AG08395 (cell line): Measurements from ENCODE around the gene MEX3C.

Experiments
- DNase-seq: peaks from one replicate; pipeline ENCODE4 v3.0.0; 2012; ENCODE audit warnings: mixed read lengths, low spot score

Gene MEX3C

GRCh38 chr18:51197661-51198424, at the start of gene MEX3C:
Gene MEX3C, minus strand, starts transcription at chr18:51197681. Its CDS starts 361 bp downstream, at chr18:51197320.
- peak; percentile 97 for DNase-seq

GRCh38 chr18:51241226-51241625, 43.7 kb upstream of the MEX3C start:
- DNase-seq, result no peak

DNA sequence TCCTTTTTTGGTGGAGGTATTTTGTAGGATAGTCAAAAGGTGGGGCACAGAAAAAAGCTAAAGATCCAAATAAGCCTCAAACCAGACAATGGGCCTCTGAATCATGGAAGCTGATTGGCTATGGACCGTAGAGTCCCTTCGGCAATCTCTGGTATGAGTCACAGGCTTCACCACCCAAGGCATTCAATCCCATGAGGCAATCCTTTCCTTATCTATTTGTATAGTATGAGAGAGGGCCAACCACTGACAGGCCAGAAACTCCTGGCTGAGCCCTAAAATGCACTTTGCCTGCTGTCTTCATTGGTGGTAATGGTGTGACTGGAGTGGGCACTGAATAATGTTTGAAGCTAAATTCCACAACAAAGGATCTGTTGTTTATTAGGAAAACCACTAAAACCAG, 38.7 kb upstream of the MEX3C start:
- peak; percentile 41 for DNase-seq

- DNase-seq, result no peak
Measured at GRCh38 chr18:51235009-51235789, 37.7 kb upstream of the MEX3C start.

GRCh38 chr18:51234117-51235008, 36.9 kb upstream of the MEX3C start:
- no peak for DNase-seq

DNA sequence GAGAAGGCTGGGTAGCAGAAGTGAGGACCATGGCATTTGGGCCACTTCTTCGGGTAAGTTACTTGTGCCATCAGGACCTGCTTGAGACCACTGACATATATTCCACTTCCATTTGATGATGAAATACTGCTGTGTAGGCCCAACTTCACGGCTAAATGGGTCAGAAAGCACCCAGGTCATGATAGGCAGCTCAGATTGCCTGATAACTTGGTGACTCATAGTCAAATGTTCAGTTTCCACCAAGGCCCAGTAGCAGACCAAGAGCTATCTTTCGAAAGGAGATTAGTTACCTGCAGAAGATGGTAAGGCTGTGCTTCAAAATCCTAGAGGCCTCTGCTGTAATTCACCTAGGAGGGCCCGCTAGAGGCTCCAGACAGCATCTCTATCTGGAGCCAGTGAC, 31.8 kb upstream of the MEX3C start:
- DNase-seq, result no peak

DNA sequence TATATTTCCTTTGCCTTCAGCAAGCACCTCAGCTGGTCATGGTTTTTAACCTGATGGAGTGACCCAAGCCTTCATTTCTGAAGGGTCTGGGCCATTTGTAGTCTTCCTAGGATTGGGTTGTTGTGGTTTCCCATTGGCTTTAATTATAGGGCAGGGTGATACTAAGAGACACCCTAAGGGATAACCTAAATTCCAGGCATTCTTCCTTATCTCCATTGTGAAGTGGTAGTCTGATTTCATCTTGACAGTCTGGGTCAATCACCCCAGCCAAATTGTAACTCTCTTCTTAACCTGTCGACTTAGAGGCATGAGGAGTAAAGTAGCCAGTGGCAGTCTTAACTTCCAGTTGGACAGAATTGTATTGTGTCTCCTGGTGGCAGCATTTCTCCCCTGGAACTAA, 30.2 kb upstream of the MEX3C start:
- no peak for DNase-seq

DNA sequence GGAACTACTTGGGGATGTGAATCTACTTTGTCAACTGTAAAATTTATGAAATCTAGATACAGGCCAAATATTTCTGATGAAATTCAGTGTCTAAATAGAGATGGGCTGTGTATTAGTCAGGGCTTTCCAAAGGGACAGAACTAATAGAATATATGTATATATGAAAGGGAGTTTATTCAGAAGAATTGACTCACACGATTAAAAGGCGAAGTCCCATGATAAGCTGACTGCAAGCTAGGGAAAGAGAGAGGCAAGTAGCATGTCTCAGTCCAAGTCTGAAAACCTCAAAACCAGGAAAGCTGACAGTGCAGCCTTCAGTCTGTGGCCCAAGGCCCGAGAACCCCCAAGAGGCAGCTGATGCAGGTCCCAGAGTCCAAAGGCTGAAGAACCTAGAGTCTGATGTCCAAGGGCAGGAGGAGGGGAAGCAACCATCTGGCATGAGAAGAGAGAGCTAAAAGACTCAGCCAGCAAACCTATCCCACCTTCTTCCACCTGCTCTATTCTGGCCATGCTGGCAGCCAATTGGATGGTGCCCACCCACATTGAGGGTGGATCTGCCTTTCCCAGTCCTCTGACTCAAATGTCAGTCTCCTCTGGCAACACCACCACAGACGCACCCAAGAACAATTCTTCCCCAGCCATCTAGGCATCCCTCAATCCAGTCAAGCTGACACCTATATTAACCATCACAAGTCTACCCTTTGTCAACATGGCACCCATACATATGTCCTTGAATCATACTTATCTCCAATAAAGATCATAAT, 29.3 kb upstream of the MEX3C start:
- no peak for DNase-seq

DNA sequence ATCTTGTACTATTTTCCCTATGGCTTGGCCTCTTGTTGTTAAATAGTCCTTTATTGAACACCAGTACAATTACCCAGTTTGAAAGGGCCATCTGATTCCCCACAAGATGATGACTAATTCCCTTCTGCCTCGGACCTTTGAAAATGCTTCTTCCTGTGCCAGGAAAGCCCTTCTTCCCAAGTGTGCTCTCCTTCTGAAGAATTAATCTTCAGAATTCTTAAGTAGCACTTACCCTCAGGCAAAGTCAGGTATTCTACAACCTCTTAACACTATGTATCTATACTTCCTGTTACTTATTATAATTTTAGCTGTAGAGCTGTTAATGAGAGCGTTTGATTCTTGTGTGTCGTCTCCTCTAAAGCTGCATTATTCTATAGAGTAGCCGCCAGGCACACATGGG, 28.6 kb upstream of the MEX3C start:
- DNase-seq, result no peak

DNA sequence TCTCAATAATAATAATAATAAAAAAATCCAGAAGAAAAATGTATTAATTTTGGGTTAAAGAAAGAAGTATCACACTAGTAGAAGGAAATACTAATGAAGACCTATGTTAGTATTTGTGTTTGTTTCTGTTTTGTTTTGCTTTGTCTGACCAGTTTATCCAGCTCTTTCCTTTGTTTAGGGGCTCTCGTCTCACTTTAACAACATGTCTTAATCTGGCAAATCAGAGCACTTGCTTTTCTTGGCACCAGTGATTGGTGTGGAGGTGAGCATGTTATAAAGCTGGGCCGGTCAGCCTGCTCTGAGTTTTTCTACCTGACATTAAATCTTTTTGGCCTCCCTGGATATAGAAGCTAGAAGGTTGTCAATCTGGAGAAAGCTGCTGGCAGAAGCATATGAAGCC, 15.1 kb upstream of the MEX3C start:
- DNase-seq, result no peak

GRCh38 chr18:51211552-51211951, 14.1 kb upstream of the MEX3C start:
- peak; percentile 68 for DNase-seq

DNA sequence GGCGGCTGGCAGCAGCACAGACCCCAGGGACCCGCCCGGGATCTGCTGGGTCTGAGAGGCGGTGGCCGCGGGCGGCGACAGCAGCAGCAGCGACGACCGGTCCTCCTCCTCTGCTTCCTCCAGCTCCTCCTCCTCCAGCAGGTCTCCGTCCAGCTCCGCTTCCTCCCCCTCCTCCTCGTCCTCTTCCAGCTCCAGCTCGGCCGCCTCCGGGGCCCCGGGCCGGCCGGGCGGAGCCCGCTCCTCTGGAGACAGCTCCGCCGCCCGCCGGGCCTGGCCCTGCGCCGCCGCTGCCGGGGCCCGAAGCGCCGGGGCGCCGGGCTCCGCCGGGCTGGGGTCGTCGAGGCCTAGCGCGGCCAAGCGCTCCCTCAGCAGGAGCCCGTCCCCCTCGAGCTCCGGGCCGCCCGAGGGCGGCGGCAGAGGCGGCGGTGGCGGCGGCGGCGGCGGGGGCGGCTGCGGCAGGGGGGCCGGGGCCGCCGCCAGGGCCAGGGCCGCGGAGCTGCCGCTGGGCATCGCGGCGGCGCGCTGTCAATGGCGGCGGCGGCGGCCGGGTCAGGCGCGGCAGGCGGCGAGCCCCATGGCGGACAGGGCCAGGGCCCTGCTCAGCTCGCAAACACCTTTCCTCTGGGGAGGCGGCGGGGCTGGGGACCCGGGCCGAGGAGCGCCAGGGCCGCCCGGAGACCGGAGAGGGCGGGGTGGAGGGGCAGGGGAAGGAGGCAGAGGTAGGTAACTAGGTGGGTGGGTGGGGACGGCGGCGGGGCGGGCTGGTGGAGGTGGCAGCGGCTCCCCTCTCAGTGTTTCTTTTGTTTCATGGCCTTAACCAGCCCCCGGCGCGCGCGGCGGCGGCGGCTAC, 445 bp downstream of the MEX3C start:
- peak; percentile 37 for DNase-seq

GRCh38 chr18:51196118-51196810, 1.2 kb downstream of the MEX3C start:
- no peak for DNase-seq

DNA sequence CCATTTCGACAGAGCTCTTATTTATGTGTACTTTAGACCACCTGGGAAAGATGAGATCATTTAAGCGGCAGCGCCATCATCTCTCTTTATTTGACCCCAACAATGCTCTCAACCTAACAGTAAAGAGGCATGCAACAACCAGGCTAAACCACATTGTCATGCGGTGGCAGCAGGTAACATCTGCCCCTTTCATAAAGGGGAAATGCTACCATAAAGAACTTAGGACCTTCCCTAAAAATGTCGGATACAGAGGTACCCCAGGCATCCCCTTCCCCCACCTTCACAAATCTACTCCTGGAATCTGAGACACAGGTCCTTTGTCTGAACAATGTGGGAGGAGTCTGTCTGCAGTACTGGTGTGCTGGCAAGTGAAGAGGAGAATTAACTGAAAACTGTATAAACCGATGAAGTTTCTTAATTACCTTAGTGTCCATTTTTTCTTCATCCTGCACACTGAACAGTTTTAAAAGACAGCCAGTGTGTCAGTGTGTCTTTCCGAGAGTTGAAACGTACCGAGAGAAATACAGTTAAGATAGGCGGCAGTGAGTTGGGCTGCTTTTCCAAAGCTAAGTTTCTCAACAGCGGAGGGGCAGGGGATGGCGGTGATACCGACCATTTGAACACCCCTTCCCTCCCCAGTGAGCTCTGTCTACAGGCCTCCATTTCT, 1.9 kb downstream of the MEX3C start:
- no peak for DNase-seq

DNA sequence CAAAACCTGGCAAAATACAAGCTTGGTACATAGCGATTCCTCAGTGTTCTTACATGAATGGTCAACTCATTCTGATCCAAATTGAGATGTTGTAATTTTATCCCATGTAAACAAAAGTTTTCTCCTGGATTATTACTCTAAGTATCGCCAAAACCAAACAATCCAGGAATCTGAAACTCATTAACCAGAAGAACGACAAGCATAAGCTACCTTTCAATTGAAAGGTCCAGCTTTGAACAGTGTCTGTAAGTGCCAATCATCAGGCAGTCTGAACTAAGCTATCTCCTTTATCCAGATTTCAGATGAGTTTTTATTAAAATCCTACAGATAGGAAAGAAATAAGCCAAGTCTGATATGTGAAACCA, 2.4 kb downstream of the MEX3C start:
- no peak for DNase-seq

GRCh38 chr18:51194604-51195003, 2.9 kb downstream of the MEX3C start:
- no peak for DNase-seq

GRCh38 chr18:51193621-51194287, 3.7 kb downstream of the MEX3C start:
- DNase-seq, result peak; percentile 18

- DNase-seq, result no peak
Measured at GRCh38 chr18:51192696-51193095, 4.8 kb downstream of the MEX3C start.

DNA sequence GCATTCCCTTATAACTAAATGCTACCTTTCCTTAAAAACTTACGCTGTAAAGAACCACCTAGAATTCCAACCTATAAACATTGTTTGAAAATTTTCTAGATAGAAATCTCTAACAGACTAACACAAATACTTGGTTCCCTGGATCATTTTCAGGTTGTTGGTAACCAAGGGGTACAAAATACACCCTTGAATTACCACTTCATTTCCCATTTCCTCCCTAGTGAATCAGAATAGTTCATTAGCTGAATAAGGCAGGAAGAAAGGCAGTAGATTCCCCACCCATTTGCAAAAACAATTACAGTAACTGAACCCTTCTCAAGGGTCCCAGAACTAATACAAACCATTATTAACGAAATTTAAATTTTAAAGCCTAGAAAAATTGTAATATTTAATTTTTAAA, 5.5 kb downstream of the MEX3C start:
- DNase-seq, result no peak
